Prostate gland (tissue), 2 donors: ENCODE data around the gene KRT71. TPM values are rescaled to one million over a fixed set of nuclear protein-coding genes. Genes with fewer than 3 reads are reported as not detected.

Experiments
- DNase-seq: peaks from one replicate; pipeline ENCODE4 v3.0.0-alpha.2; 2019; ENCODE audit warnings: low spot score
- H3K27ac ChIP-seq, 2 donors: fragments of 200-600 bp; sonication (generic); 2 replicates each; pipeline ENCODE4 v1.5.1; 2017 to 2019
- H3K27me3 ChIP-seq: fragments of 200-600 bp; sonication (generic); replicated peaks from 2 replicates; pipeline ENCODE4 v1.5.1; 2019; ENCODE audit not compliant: insufficient read depth
- H3K36me3 ChIP-seq, 2 donors: fragments of 200-600 bp; sonication (generic); 1 replicate in 1 of 2; 2 replicates in 1 of 2; pipeline versions ENCODE4 v1.5.1 to v1.8.1; 2017 to 2019
- H3K4me1 ChIP-seq: fragments of 200-600 bp; sonication (generic); replicated peaks from 2 replicates; pipeline ENCODE4 v1.5.1; 2019
- H3K4me3 ChIP-seq, 2 donors: fragments of 200-600 bp; sonication (generic); 2 replicates each; pipeline ENCODE4 v1.5.1; 2017 to 2019
- H3K9me3 ChIP-seq: fragments of 200-600 bp; sonication (generic); 2 replicates; pipeline ENCODE4 v1.5.1; 2017
- POLR2A ChIP-seq: fragments of 450-650 bp; IDR thresholded peaks from one replicate; pipeline ENCODE4 v1.6.1; 2016; ENCODE audit warnings: antibody characterized with exemption, mild to moderate bottlenecking
- POLR2AphosphoS5 ChIP-seq: sonication (generic); formaldehyde crosslinking; IDR thresholded peaks from one replicate; pipeline ENCODE4 v1.6.1; 2017; ENCODE audit warnings: antibody characterized with exemption
- whole genome bisulfite sequencing: methylation state at CpG from one replicate; pipeline ENCODE4 v1.1.5; 2018; 5-methylcytosine and 5-hydroxymethylcytosine counted together
- intact Hi-C: fragments of 100-400 bp; cut with DNase I; formaldehyde crosslinking; loops from one replicate; pipeline ENCODE4 v1.14.2; 2022
- total RNA-seq, 2 donors: library from RNA; depleted of rRNA; stranded (reverse); fragments of >200 nt; gene quantifications; one replicate each; pipeline ENCODE4 v1.1.0, GENCODE V29; 2016
- TF ChIP-seq, protein P1 (sequence below), 4 experiments: fragments of 200-600 bp in 2 of 4; fragments of 450-650 bp in 2 of 4; sonication (generic) in 2 of 4; IDR thresholded peaks; 1 replicate in 3 of 4; 2 replicates in 1 of 4; pipeline ENCODE4 v1.5.1; 2016 to 2019; ENCODE audit warnings: antibody characterized with exemption in 4 of 4, mild to moderate bottlenecking in 2 of 4, moderate library complexity in 2 of 4

The KRT71 gene
- total RNA-seq, 2 donors from 2014 or later, result not detected

DNA sequence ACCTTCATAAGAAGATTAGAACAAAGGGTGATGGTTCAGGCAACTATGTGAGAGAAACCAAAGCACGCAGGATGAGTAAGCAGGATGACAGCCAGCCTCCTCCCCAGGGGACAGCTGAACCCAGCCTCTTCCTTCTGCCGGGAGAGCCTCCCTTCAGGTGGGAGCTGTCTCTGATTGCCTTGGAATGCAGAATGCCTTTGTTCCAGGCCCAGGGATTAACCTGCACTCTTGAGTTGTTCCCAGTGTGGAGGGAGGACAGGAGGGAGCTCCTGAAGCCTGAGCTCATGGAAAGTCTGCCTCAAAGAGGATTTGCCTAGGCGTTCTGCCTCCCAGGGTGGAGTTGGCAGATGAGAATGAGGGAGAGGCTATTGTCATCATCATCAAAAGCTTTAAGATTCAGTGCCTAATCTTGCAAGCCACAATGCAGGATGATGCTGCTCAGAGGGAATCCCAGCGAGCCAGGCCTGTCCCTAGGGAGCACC lies 56.3 kb downstream of the KRT71 start:
- WGBS, result 58% methylated on average over 4 of the region's 4 CpGs

GRCh38 chr12:52496054-52496453 lies 56.9 kb downstream of the KRT71 start:
- no peak overlapping the region for H3K4me3 ChIP-seq
- no peaks in the 10 kb centered on the region for H3K4me1 ChIP-seq
- 51% methylated on average over 2 of the region's 2 CpGs for WGBS
- H3K27me3 ChIP-seq, result no peaks in the 10 kb centered on the region
- H3K36me3 ChIP-seq, result no peaks in the 10 kb centered on the region
- intact Hi-C loops, result no loop called here
- TF ChIP-seq, protein P1, sequence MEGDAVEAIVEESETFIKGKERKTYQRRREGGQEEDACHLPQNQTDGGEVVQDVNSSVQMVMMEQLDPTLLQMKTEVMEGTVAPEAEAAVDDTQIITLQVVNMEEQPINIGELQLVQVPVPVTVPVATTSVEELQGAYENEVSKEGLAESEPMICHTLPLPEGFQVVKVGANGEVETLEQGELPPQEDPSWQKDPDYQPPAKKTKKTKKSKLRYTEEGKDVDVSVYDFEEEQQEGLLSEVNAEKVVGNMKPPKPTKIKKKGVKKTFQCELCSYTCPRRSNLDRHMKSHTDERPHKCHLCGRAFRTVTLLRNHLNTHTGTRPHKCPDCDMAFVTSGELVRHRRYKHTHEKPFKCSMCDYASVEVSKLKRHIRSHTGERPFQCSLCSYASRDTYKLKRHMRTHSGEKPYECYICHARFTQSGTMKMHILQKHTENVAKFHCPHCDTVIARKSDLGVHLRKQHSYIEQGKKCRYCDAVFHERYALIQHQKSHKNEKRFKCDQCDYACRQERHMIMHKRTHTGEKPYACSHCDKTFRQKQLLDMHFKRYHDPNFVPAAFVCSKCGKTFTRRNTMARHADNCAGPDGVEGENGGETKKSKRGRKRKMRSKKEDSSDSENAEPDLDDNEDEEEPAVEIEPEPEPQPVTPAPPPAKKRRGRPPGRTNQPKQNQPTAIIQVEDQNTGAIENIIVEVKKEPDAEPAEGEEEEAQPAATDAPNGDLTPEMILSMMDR (IDR thresholded peaks at IDR 0.05), result no peak
- no peak for TF ChIP-seq POLR2AphosphoS5
- TF ChIP-seq POLR2A, result no peak
- H3K27ac ChIP-seq, result no peak overlapping the region
- DNase-seq, result no peak
- H3K9me3 ChIP-seq, result no peaks in the 10 kb centered on the region

More for the DNA sequence above, 56.3 kb downstream of the KRT71 start:
- no peak overlapping the region for H3K27ac ChIP-seq
- H3K36me3 ChIP-seq, result no peaks in the 10 kb centered on the region
- no peaks in the 10 kb centered on the region for H3K9me3 ChIP-seq
- intact Hi-C loops, result no loop called here
- H3K27me3 ChIP-seq, result no peaks in the 10 kb centered on the region
- no peaks in the 10 kb centered on the region for H3K4me1 ChIP-seq
- no peak for TF ChIP-seq POLR2A
- TF ChIP-seq, protein P1 (IDR thresholded peaks at IDR 0.05), result no peak
- no peak for TF ChIP-seq POLR2AphosphoS5
- no peak for DNase-seq
- H3K4me3 ChIP-seq, result no peak overlapping the region

DNA sequence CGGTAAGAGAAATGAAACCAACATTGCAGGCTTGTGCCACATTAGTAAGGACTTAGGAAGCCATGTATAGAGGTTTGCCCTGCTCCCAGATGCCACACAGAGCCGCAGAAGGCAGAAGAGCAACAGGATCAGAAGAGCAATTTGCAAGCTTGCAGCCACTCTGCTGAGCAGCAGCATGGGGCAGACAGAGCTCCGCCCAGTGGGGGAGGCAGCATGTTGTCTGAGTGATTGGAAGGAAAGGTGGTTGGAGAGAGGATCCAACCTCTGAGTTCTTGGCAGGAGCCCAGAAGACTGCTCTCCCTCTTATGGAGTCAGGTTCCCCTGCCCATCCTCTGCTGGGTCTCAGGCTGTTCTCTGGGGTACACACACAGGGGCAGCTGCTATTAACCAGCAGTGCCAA lies 57.6 kb downstream of the KRT71 start:
- no peak overlapping the region for H3K4me3 ChIP-seq
- no peak for TF ChIP-seq POLR2AphosphoS5
- TF ChIP-seq, protein P1 (IDR thresholded peaks at IDR 0.05), result no peak
- TF ChIP-seq POLR2A, result no peak
- intact Hi-C loops, result no loop called here
- H3K27me3 ChIP-seq, result no peaks in the 10 kb centered on the region
- no peaks in the 10 kb centered on the region for H3K36me3 ChIP-seq
- H3K4me1 ChIP-seq, result no peaks in the 10 kb centered on the region
- no peaks in the 10 kb centered on the region for H3K9me3 ChIP-seq
- no peak overlapping the region for H3K27ac ChIP-seq
- no peak for DNase-seq
- 40% methylated on average over 3 of the region's 3 CpGs for WGBS

- no peaks in the 10 kb centered on the region for H3K27me3 ChIP-seq
- intact Hi-C loops, result no loop called here
- DNase-seq, result peak; percentile 68
- H3K4me3 ChIP-seq, result no peak overlapping the region
- no peaks in the 10 kb centered on the region for H3K9me3 ChIP-seq
- H3K36me3 ChIP-seq, result no peaks in the 10 kb centered on the region
- H3K4me1 ChIP-seq, result no peaks in the 10 kb centered on the region
- TF ChIP-seq POLR2AphosphoS5, result peak; percentile 90
- TF ChIP-seq, protein P1 (IDR thresholded peaks at IDR 0.05), result no peak
- no peak overlapping the region for H3K27ac ChIP-seq
- 35% methylated on average over 4 of the region's 4 CpGs for WGBS
Measured at GRCh38 chr12:52494518-52494917, 58.4 kb downstream of the KRT71 start.

DNA sequence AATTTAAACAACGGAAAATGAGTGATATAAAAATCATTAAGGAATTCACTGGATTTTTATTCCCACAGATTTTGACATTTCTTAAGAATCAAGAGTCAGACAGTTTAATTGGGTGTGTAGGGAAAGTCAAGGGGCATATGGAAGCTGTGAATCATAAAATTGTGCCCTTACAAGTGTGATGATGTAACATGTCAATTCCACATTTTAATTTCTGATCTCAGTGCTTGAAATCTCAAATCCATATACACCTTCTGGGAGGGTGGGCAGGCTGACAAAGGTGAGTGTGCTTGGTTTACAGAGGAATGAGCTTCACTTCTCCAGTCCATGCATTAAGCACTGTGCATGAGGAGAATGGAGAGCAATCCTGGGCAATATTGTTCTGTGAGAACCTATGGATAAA lies 58.8 kb downstream of the KRT71 start:
- Histone ChIP-seq H3K27me3 (no peaks in the 10 kb centered on the region), H3K9me3 (no peaks in the 10 kb centered on the region), H3K36me3 (no peaks in the 10 kb centered on the region), H3K4me1 (no peaks in the 10 kb centered on the region), H3K4me3 (no peak overlapping the region), H3K27ac (no peak overlapping the region)
- DNase-seq, result no peak
- WGBS, result 85% methylated on average over 1 of the region's 1 CpG
- no peak for TF ChIP-seq POLR2A
- TF ChIP-seq, protein P1 (IDR thresholded peaks at IDR 0.05), result no peak
- no peak for TF ChIP-seq POLR2AphosphoS5
- intact Hi-C loops, result no loop called here

Other genes with a start within 250 kb of the KRT71 start
- gene KRT83, start 231.7 kb downstream of the KRT71 start, total RNA-seq, result under 1 TPM in 1 of 2 donors, not detected in 1; 0.74 TPM
- not detected for gene KRT85, start 185.7 kb downstream of the KRT71 start, total RNA-seq
- gene KRT84, start 167.5 kb downstream of the KRT71 start, total RNA-seq, result not detected
- not detected for gene KRT82, start 146.8 kb downstream of the KRT71 start, total RNA-seq
- gene KRT75, start 118.8 kb downstream of the KRT71 start, total RNA-seq, result not detected
- gene KRT6B, start 101.0 kb downstream of the KRT71 start, total RNA-seq, result under 1 TPM; 0.40 to 0.87 TPM
- not detected for gene KRT6C, start 79.3 kb downstream of the KRT71 start, total RNA-seq
- gene KRT6A, start 59.9 kb downstream of the KRT71 start, total RNA-seq, result 10 to 100 TPM in 1 of 2 donors, 1 to 10 TPM in 1; 5.9 to 13.6 TPM
- 100 to 1,000 TPM; 160 to 516 TPM for gene KRT5, start 32.8 kb downstream of the KRT71 start, total RNA-seq
- under 1 TPM; 0.05 to 0.45 TPM for gene KRT74, start 20.7 kb upstream of the KRT71 start, total RNA-seq
- 10 to 100 TPM in 1 of 2 donors, not detected in 1; 22.1 TPM for gene KRT72, start 48.3 kb upstream of the KRT71 start, total RNA-seq
- gene KRT73, start 65.4 kb upstream of the KRT71 start, total RNA-seq, result not detected
- 1 to 10 TPM in 1 of 2 donors, under 1 TPM in 1; 0.41 to 5.1 TPM for gene KRT2, start 99.1 kb upstream of the KRT71 start, total RNA-seq
- 10 to 100 TPM in 1 of 2 donors, 1 to 10 TPM in 1; 1.5 to 18.1 TPM for gene KRT1, start 127.3 kb upstream of the KRT71 start, total RNA-seq
- under 1 TPM; 0.09 to 0.57 TPM for gene KRT77, start 150.4 kb upstream of the KRT71 start, total RNA-seq
- not detected for gene KRT76, start 224.2 kb upstream of the KRT71 start, total RNA-seq
- not detected for gene KRT3, start 243.0 kb upstream of the KRT71 start, total RNA-seq